Liver (tissue), 9 donors: ENCODE data around the gene SLC6A2. TPM values are rescaled to one million over a fixed set of nuclear protein-coding genes. Genes with fewer than 3 reads are reported as not detected.

Source experiments
- DNase-seq: peaks from one replicate; pipeline ENCODE4 v3.0.0-alpha.2; 2017; ENCODE audit warnings: low spot score
- H3K27ac ChIP-seq, 2 donors: one replicate each; pipeline ENCODE4 v1.7.0; 2013; ENCODE audit warnings: inconsistent platforms in 2 of 2, low read length in 2 of 2, control low read depth in 1 of 2, low read depth in 1 of 2, mild to moderate bottlenecking in 1 of 2
- H3K27me3 ChIP-seq, 4 donors: one replicate each; pipeline versions ENCODE4 v1.6.1 to v1.7.0; 2013; ENCODE audit warnings: low read length in 3 of 4, inconsistent platforms in 1 of 4, mild to moderate bottlenecking in 1 of 4, moderate library complexity in 1 of 4; ENCODE audit not compliant: control insufficient read depth in 4 of 4, insufficient read depth in 4 of 4
- H3K36me3 ChIP-seq, 4 donors: one replicate each; pipeline versions ENCODE4 v1.6.1 to v1.7.0; 2013; ENCODE audit warnings: low read length in 3 of 4, mild to moderate bottlenecking in 3 of 4, low read depth in 1 of 4, moderate library complexity in 1 of 4; ENCODE audit not compliant: control insufficient read depth in 4 of 4, insufficient read depth in 3 of 4
- H3K4me1 ChIP-seq, 4 donors: one replicate each; pipeline versions ENCODE4 v1.6.1 to v1.7.0; 2013; ENCODE audit warnings: low read length in 3 of 4, mild to moderate bottlenecking in 3 of 4, moderate library complexity in 1 of 4; ENCODE audit not compliant: control insufficient read depth in 4 of 4, insufficient read depth in 4 of 4
- H3K4me3 ChIP-seq, 3 donors: one replicate each; pipeline versions ENCODE4 v1.6.1 to v1.7.0; 2013; ENCODE audit warnings: low read length in 3 of 3, control low read depth in 1 of 3, low read depth in 1 of 3, mild to moderate bottlenecking in 1 of 3
- H3K9ac ChIP-seq, 2 donors: one replicate each; pipeline ENCODE4 v1.7.0; 2013; ENCODE audit warnings: low read length in 2 of 2, mild to moderate bottlenecking in 2 of 2, moderate library complexity in 2 of 2, control low read depth in 1 of 2, low read depth in 1 of 2
- H3K9me3 ChIP-seq, 4 donors: one replicate each; pipeline versions ENCODE4 v1.6.1 to v1.7.0; 2013; ENCODE audit warnings: low read length in 3 of 4; ENCODE audit not compliant: control insufficient read depth in 4 of 4
- EGR1 ChIP-seq, 2 donors: IDR thresholded peaks; 2 replicates each; pipeline ENCODE4 v1.6.1; 2016 to 2018; ENCODE audit warnings: antibody characterized with exemption in 2 of 2, low read depth in 2 of 2
- FOXA1 ChIP-seq: IDR thresholded peaks from 2 replicates; pipeline ENCODE4 v1.6.1; 2016; ENCODE audit warnings: antibody characterized with exemption
- FOXA2 ChIP-seq: IDR thresholded peaks from 2 replicates; pipeline ENCODE4 v1.6.1; 2016; ENCODE audit warnings: antibody characterized with exemption
- GABPA ChIP-seq, 2 donors: IDR thresholded peaks in 1 of 2; conservative IDR thresholded peaks in 1 of 2; 2 replicates each; pipeline ENCODE4 v1.6.1; 2016; ENCODE audit warnings: antibody characterized with exemption in 2 of 2, mild to moderate bottlenecking in 1 of 2, moderate library complexity in 1 of 2
- HNF4A ChIP-seq, 2 donors: conservative IDR thresholded peaks; 2 replicates each; pipeline ENCODE4 v1.6.1; 2016; ENCODE audit warnings: antibody characterized with exemption in 2 of 2, mild to moderate bottlenecking in 2 of 2
- HNF4G ChIP-seq: IDR thresholded peaks from 2 replicates; pipeline ENCODE4 v1.6.1; 2016; ENCODE audit warnings: antibody characterized with exemption
- NR2F2 ChIP-seq: IDR thresholded peaks from 2 replicates; pipeline ENCODE4 v1.6.1; 2016; ENCODE audit warnings: antibody characterized with exemption
- RAD21 ChIP-seq, 2 donors: IDR thresholded peaks; 2 replicates each; pipeline ENCODE4 v1.6.1; 2016; ENCODE audit warnings: antibody characterized with exemption in 2 of 2, mild to moderate bottlenecking in 2 of 2
- RXRA ChIP-seq, 2 donors: IDR thresholded peaks; 2 replicates each; pipeline ENCODE4 v1.6.1; 2017 to 2018; ENCODE audit warnings: antibody characterized with exemption in 2 of 2, mild to moderate bottlenecking in 1 of 2
- SP1 ChIP-seq: IDR thresholded peaks from 2 replicates; pipeline ENCODE4 v1.6.1; 2018; ENCODE audit warnings: antibody characterized with exemption, mild to moderate bottlenecking
- TAF1 ChIP-seq: conservative IDR thresholded peaks from 2 replicates; pipeline ENCODE4 v1.6.1; 2016; ENCODE audit warnings: antibody characterized with exemption, mild to moderate bottlenecking
- YY1 ChIP-seq: IDR thresholded peaks from 2 replicates; pipeline ENCODE4 v1.6.1; 2016; ENCODE audit warnings: antibody characterized with exemption, mild to moderate bottlenecking
- WGBS: extraction: QIAGEN DNeasy Blood & Tissue Kit; methylation state at CpG from one replicate; pipeline ENCODE4 v1.1.7; 2013; 5-methylcytosine and 5-hydroxymethylcytosine counted together
- polyA plus RNA-seq, 2 donors: library from polyadenylated mRNA; stranded (reverse) in 1 of 2; unstranded in 1 of 2; fragments of 200-250 nt in 1 of 2; fragments of >200 nt in 1 of 2; fragmentation: Nextera tagmentation in 1 of 2; extraction: Ambion mirVana in 1 of 2; gene quantifications; one replicate each; pipeline versions ENCODE4 v1.2.1 to v1.2.3, GENCODE V29; 2013 to 2015
- total RNA-seq, 2 donors: library from RNA; depleted of rRNA; stranded (reverse); fragments of >200 nt; gene quantifications; one replicate each; pipeline ENCODE4 v1.2.3, GENCODE V29; 2014
- TF ChIP-seq, protein P1 (sequence below): fragments of 150-350 bp; IDR thresholded peaks from 2 replicates; pipeline ENCODE4 v1.5.1; 2017; ENCODE audit warnings: improper control_type of control experiment, low read depth, low read length; ENCODE audit not compliant: missing input control
- TF ChIP-seq, protein P2 (sequence below): IDR thresholded peaks from 2 replicates; pipeline ENCODE4 v1.6.1; 2016; ENCODE audit warnings: antibody characterized with exemption, mild to moderate bottlenecking
- TF ChIP-seq, protein P3 (sequence below): IDR thresholded peaks from 2 replicates; pipeline ENCODE4 v1.6.1; 2016; ENCODE audit warnings: antibody characterized with exemption
- TF ChIP-seq, protein P4 (sequence below): IDR thresholded peaks from 2 replicates; pipeline ENCODE4 v1.6.1; 2016; ENCODE audit warnings: antibody characterized with exemption
- TF ChIP-seq, protein P5 (sequence below): IDR thresholded peaks from 2 replicates; pipeline ENCODE4 v1.6.1; 2016; ENCODE audit warnings: antibody characterized with exemption
- donor health status: healthy.
- donor health status: healthy.
- donor health status: healthy.
- donor health status: healthy.
- donor health status: healthy.

SLC6A2 gene
- total and polyA plus RNA-seq, 4 donors = under 0.01 to 0.10 (median 0.07) TPM; not detected in 1

DNA sequence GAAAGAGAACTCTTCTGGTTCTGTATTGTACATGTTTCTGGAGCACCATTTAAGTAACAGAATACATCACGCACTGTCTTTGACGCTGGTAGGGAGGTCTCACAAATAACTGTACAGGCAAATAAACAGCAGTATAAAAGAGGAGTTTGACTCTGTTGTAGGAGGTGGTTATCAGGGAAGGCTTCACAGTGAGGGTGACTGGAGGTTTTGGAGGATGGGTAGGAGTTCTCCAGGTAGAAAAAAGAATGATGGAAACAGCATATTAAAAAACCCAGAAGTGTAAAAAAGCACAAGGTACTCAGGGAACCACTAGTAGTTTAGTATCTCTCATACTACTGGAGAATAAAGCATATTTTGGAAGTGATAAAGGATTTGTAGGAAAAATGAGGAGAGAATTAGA lies 2.7 kb upstream of the SLC6A2 start:
- no peak overlapping the region for H3K4me3 ChIP-seq
- H3K27me3 ChIP-seq = peaks cover 3 to 17% (median 8%) of the 10 kb centered on the region in 4 donors
- DNase-seq = no peak
- TF ChIP-seq GABPA (IDR thresholded peaks at IDR 0.05 in 1 of 2, conservative IDR thresholded peaks at IDR 0.05 in 1 of 2) = no peak
- TF ChIP-seq FOXA2 = no peak
- no peak for TF ChIP-seq NR2F2
- TF ChIP-seq TAF1 = no peak
- TF ChIP-seq YY1 = no peak
- no peaks in the 10 kb centered on the region for H3K36me3 ChIP-seq
- no peak overlapping the region for H3K9ac ChIP-seq
- WGBS = 92% methylated on average over 2 of the region's 2 CpGs
- H3K9me3 ChIP-seq = no peaks in the 10 kb centered on the region
- H3K27ac ChIP-seq = no peak overlapping the region
- H3K4me1 ChIP-seq = peaks cover 5 to 13% (median 8%) of the 10 kb centered on the region in 4 donors

DNA sequence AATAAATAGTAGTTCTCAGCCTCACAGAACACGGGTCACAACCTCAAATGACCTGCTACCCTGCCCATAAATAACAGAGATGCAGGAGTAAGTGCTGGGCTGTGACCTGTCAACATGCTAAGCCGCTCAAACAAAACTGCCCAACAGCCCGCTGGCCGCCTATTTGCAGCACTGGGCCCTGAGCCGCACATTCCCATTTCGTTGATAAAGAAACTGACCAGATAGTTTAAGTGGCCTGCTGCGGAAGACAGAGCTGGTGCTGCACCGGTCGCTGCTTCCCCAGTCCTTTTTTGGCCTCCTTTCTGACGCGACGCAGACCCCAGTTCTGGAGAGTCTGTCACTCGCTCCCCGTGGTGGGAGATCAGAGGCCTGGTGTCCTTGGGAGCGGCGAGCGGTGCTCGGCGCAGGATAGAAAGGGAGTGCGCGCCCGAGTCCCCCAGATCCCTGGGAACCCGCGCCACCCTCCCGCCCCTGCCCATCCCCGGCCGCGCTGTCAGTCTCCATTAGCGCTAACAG lies 349 bp upstream of the SLC6A2 start:
- peaks cover 5 to 13% (median 8%) of the 10 kb centered on the region in 4 donors for H3K4me1 ChIP-seq
- no peak for TF ChIP-seq TAF1
- no peak for TF ChIP-seq RAD21 (IDR thresholded peaks at IDR 0.05)
- TF ChIP-seq, protein P1, sequence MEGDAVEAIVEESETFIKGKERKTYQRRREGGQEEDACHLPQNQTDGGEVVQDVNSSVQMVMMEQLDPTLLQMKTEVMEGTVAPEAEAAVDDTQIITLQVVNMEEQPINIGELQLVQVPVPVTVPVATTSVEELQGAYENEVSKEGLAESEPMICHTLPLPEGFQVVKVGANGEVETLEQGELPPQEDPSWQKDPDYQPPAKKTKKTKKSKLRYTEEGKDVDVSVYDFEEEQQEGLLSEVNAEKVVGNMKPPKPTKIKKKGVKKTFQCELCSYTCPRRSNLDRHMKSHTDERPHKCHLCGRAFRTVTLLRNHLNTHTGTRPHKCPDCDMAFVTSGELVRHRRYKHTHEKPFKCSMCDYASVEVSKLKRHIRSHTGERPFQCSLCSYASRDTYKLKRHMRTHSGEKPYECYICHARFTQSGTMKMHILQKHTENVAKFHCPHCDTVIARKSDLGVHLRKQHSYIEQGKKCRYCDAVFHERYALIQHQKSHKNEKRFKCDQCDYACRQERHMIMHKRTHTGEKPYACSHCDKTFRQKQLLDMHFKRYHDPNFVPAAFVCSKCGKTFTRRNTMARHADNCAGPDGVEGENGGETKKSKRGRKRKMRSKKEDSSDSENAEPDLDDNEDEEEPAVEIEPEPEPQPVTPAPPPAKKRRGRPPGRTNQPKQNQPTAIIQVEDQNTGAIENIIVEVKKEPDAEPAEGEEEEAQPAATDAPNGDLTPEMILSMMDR = no peak
- TF ChIP-seq SP1 = no peak
- 11% methylated on average over 29 of the region's 29 CpGs for WGBS
- H3K27ac ChIP-seq = no peak overlapping the region
- H3K27me3 ChIP-seq = peaks cover 3 to 15% (median 8%) of the 10 kb centered on the region in 4 donors
- H3K9me3 ChIP-seq = no peaks in the 10 kb centered on the region
- DNase-seq = no peak
- no peaks in the 10 kb centered on the region for H3K36me3 ChIP-seq
- peak overlapping the region in 1 of 3 donors; percentile 26 for H3K4me3 ChIP-seq
- H3K9ac ChIP-seq = no peak overlapping the region

DNA sequence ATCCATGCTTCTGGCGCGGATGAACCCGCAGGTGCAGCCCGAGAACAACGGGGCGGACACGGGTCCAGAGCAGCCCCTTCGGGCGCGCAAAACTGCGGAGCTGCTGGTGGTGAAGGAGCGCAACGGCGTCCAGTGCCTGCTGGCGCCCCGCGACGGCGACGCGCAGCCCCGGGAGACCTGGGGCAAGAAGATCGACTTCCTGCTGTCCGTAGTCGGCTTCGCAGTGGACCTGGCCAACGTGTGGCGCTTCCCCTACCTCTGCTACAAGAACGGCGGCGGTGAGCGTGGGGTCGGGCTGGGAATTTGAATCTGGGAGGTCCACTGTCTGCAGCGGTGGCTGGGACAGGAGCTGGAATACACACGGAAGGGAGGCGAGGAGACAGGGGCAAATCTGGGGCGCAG lies 904 bp downstream of the SLC6A2 start:
- Histone ChIP-seq H3K4me1 (peaks cover 5 to 13% (median 8%) of the 10 kb centered on the region in 4 donors), H3K27ac (no peak overlapping the region), H3K9me3 (no peaks in the 10 kb centered on the region), H3K36me3 (no peaks in the 10 kb centered on the region), H3K9ac (no peak overlapping the region), H3K4me3 (no peak overlapping the region), H3K27me3 (peaks cover 3 to 15% (median 8%) of the 10 kb centered on the region in 4 donors)
- no peak for TF ChIP-seq NR2F2
- TF ChIP-seq, protein P2, sequence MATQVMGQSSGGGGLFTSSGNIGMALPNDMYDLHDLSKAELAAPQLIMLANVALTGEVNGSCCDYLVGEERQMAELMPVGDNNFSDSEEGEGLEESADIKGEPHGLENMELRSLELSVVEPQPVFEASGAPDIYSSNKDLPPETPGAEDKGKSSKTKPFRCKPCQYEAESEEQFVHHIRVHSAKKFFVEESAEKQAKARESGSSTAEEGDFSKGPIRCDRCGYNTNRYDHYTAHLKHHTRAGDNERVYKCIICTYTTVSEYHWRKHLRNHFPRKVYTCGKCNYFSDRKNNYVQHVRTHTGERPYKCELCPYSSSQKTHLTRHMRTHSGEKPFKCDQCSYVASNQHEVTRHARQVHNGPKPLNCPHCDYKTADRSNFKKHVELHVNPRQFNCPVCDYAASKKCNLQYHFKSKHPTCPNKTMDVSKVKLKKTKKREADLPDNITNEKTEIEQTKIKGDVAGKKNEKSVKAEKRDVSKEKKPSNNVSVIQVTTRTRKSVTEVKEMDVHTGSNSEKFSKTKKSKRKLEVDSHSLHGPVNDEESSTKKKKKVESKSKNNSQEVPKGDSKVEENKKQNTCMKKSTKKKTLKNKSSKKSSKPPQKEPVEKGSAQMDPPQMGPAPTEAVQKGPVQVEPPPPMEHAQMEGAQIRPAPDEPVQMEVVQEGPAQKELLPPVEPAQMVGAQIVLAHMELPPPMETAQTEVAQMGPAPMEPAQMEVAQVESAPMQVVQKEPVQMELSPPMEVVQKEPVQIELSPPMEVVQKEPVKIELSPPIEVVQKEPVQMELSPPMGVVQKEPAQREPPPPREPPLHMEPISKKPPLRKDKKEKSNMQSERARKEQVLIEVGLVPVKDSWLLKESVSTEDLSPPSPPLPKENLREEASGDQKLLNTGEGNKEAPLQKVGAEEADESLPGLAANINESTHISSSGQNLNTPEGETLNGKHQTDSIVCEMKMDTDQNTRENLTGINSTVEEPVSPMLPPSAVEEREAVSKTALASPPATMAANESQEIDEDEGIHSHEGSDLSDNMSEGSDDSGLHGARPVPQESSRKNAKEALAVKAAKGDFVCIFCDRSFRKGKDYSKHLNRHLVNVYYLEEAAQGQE = no peak
- TF ChIP-seq, protein P3, sequence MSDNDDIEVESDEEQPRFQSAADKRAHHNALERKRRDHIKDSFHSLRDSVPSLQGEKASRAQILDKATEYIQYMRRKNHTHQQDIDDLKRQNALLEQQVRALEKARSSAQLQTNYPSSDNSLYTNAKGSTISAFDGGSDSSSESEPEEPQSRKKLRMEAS = no peak
- TF ChIP-seq, protein P1 = no peak
- TF ChIP-seq RXRA (IDR thresholded peaks at IDR 0.05) = no peak
- no peak for TF ChIP-seq EGR1 (IDR thresholded peaks at IDR 0.05; ENCODE audit: low read depth in 2 of 2)
- TF ChIP-seq FOXA1 = no peak
- TF ChIP-seq GABPA (IDR thresholded peaks at IDR 0.05 in 1 of 2, conservative IDR thresholded peaks at IDR 0.05 in 1 of 2) = no peak
- no peak for TF ChIP-seq HNF4G
- TF ChIP-seq FOXA2 = no peak
- TF ChIP-seq, protein P4, sequence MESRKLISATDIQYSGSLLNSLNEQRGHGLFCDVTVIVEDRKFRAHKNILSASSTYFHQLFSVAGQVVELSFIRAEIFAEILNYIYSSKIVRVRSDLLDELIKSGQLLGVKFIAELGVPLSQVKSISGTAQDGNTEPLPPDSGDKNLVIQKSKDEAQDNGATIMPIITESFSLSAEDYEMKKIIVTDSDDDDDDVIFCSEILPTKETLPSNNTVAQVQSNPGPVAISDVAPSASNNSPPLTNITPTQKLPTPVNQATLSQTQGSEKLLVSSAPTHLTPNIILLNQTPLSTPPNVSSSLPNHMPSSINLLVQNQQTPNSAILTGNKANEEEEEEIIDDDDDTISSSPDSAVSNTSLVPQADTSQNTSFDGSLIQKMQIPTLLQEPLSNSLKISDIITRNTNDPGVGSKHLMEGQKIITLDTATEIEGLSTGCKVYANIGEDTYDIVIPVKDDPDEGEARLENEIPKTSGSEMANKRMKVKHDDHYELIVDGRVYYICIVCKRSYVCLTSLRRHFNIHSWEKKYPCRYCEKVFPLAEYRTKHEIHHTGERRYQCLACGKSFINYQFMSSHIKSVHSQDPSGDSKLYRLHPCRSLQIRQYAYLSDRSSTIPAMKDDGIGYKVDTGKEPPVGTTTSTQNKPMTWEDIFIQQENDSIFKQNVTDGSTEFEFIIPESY = no peak
- no peak for TF ChIP-seq SP1
- no peak for TF ChIP-seq HNF4A (conservative IDR thresholded peaks at IDR 0.05)
- TF ChIP-seq, protein P5, sequence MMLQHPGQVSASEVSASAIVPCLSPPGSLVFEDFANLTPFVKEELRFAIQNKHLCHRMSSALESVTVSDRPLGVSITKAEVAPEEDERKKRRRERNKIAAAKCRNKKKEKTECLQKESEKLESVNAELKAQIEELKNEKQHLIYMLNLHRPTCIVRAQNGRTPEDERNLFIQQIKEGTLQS = no peak
- WGBS = 7% methylated on average over 37 of the region's 37 CpGs
- DNase-seq = no peak
